ENCODE measurements around the gene OVCH2.
A peak's percentile ranks its signal among the peaks of the same experiment; 100 is the strongest.
"Not testable (repeated sequence)": the region's sequence is repeated elsewhere in the genome, so short reads cannot be mapped to it uniquely, and the experiment has no call there.

Gene OVCH2

GRCh38 chr11:7671347-7672215 is 34.7 kb downstream of the OVCH2 start:
- DNase-seq (ENCODE audit: low read depth), result no peak

DNA sequence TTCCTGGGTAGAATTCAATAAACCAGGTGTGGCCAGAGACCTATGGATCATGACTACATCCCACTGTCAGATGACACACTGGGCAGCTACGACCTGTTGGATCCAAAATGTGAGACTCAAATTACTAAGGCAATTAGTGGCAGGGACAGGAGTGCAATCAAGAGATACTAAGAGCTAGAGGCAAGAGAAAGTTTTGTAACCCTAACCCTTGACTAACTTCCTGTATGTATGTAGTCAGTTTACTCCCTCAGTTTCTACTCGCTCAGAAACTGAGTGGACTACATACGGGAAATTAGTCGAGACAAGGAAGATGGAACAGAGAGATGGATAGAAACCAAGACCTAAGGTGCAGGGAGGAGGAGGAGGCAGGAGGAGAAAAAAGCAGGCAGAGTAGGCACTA is 35.6 kb downstream of the OVCH2 start:
- no peak for DNase-seq (ENCODE audit: low read depth)

DNA sequence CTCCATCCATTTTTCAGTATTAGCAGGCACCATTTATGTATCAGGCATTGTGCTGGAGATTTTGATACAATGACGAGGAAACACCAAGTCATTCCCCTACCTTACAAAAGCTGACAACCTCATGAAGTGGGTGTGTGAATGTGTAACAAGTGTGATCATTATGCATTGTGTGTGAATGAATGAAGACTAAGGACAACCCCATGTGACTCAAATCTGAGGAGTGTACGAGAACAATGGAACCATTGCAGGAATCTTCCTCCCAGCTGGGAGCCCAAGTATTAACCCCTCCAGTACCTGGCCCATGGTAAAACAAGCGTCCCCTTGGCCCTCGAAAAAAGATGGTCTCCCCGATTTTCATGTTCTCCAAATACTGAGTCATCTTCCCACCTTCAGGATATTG is 37.4 kb downstream of the OVCH2 start:
- no peak for DNase-seq (ENCODE audit: low read depth)

DNA sequence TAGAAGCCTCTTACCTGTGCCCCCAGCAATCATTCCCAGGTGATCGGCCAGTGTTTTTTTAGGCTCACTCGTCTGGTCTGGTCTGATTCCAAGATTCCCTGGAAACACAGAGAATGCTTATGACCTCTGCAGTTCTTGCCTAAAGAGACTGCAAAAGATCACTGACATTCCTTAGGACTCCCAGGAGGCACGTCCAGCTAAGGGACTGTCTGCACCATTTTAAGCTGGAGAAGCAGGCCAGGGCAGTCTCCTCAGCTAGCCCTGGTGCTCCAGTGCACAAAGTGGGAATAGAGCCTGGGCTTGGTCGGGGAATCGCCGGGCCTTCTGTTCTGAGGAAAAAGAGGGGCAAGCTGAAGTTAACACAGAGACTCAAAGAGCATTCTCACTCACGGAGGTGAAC is 37.8 kb downstream of the OVCH2 start:
- DNase-seq (ENCODE audit: low read depth), result no peak

DNA sequence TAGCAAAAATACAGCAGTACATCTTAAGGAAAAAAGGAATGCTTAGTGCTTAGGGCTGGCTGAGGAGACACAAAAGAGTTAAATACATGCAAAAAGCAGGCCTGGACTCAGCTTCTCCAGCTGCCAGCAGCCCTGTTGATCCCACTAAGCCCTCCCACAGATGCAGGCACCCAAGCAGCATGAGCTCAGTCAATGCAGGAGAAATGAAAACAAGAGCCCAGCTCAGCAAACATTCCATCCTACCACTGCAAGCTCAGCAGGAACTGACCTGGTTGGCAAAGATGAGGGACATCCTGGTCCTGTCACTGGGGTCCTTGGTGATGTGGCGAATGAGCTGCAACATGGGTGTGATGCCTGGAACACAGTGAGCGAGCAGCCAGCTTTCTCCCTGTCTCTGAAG is 38.8 kb downstream of the OVCH2 start:
- no peak for DNase-seq (ENCODE audit: low read depth)

DNA sequence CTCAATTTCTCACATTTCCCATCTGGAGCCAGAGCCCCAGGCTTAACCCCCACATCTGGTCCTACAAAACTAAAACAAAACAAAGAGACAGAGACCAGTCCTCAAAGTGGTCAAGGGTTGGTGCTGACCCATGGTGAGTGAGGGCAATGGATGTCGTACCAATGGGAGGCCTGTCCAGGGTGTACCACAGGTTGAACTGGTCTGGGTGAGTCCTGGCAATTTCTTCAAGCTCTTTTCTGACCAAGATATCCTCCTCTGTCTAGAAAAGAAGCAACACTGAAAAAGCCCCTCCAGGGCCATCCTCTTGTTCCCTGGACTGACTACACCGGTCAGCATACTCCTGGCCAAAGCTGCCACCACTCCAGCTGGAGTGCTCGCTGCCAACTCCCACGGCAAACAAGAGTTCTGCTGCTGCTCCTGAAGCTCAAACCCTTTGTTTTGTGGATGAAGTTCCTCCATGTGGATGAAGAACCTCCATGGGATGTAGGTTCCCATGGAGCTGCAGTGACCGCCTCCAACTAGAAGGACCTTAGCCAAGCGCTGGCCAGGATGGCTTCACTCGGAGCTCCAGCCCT is 39.9 kb downstream of the OVCH2 start:
- DNase-seq (ENCODE audit: low read depth), result no peak

DNA sequence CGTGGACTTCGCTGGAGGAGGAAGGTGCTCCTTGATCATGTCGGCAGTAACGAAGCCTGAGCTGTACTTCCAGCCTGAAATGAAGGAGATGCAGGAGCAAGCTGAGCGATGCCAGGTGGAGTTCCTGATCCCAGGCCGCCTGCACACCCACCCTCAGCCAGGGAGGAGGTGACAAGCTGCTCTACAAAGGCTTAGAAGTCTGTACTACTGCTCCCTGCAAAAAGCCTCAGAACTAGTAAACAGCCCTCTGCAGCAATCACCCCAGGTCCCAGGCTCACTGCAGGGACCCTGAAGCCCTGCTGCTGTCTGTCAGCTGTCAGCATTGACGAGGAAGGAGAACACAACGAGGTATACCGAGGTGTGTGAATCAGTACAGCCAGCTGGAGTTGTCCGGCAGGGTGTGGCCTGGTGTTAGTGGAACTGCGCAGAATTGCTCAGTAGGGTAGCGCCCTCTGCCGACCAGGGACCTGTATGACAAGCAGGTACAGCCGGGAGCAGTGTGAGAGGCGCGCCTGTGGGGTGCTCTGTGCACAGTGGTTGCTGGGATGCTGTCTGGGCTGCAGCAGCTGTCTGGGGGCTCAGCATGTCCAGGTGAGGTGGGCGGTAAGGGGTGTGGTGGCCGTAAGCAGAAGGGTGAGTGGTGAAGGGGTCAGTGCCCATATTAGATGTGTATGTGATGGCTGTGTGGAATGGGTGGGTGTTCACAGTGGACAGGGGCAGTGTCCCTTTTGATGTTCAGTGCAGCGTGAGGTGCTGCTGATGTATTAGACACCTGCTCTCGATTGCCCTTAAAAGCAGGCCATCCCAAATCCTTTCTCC is 40.6 kb downstream of the OVCH2 start:
- DNase-seq (ENCODE audit: low read depth), result peak; percentile 64

GRCh38 chr11:7664867-7665266 is 41.4 kb downstream of the OVCH2 start:
- DNase-seq (ENCODE audit: low read depth), result no peak

- not testable (repeated sequence) for DNase-seq (ENCODE audit: low read depth)
Observed at GRCh38 chr11:7663531-7663930, 42.7 kb downstream of the OVCH2 start.

- no peak for DNase-seq (ENCODE audit: low read depth)
Observed at GRCh38 chr11:7657306-7658025, 48.8 kb downstream of the OVCH2 start.

- no peak for DNase-seq (ENCODE audit: low read depth)
Observed at GRCh38 chr11:7656704-7657103, 49.6 kb downstream of the OVCH2 start.

- no peak for DNase-seq (ENCODE audit: low read depth)
Observed at GRCh38 chr11:7655253-7656217, 50.7 kb downstream of the OVCH2 start.

- no peak for DNase-seq (ENCODE audit: low read depth)
Observed at GRCh38 chr11:7654195-7654705, 52.0 kb downstream of the OVCH2 start.

DNA sequence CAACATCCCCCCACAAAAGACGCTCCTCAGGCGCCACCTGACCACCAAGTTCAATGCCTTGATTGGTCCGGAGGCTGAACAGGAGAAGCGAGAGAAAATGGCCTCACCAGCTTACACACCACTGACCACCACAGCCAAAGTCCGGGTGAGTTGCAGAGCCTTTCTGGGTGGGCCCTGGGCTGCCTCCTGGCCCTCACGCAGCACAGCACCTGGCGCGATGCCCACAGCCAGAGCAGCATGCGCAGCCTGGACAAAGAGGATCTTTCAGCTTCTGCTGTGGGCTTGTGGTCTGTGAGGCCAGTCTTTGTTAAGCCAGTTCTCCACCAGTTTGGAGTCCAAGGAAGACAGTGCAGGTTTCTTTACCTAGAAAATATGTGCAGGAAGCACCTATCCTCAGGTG is 54.6 kb downstream of the OVCH2 start:
- no peak for DNase-seq (ENCODE audit: low read depth)

DNA sequence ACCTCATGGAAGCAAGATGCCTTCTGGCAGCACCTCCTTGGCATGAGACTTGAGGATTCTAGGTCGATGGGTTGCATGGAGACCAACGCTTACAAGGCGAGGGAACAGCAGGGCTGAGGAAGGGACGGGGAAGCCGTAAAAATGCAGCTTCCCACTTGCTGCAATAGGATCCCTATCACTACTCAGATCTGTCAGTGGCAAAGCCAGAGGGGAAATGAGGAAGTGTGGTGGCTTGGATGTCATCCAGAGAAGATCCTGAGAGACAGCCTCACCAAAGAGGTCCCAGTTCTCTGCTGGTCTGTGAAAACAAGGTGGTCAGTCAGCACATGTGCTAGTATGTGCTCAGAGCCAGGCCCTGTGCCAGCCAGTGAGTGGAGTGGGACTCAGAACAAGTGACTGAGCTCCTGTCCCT is 55.1 kb downstream of the OVCH2 start:
- DNase-seq (ENCODE audit: low read depth), result no peak

DNA sequence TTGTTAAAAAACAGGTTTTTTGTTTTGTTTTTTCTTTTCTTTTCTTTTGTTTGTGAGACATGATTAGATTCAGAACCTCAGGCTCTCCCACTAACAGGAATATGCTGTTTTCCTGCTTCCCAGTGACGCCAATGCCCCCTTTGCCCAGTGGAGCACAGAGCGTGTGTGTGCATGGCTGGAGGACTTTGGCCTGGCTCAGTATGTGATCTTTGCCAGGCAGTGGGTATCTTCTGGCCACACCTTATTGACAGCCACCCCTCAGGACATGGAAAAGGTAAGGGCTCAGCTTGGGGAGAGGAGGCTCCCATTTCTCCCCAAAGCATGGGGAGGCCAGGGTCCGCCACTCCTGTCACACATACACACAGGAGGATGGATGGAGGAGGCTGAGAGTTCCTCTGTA is 58.0 kb downstream of the OVCH2 start:
- no peak for DNase-seq (ENCODE audit: low read depth)

- no peak for DNase-seq (ENCODE audit: low read depth)
Observed at GRCh38 chr11:7646866-7647265, 59.4 kb downstream of the OVCH2 start.

GRCh38 chr11:7645206-7645605 is 61.1 kb downstream of the OVCH2 start:
- DNase-seq (ENCODE audit: low read depth), result no peak

- DNase-seq (ENCODE audit: low read depth), result no peak
Observed at GRCh38 chr11:7643314-7643713, 63.0 kb downstream of the OVCH2 start.

- DNase-seq (ENCODE audit: low read depth), result no peak
Observed at GRCh38 chr11:7642747-7643146, 63.5 kb downstream of the OVCH2 start.

- no peak for DNase-seq (ENCODE audit: low read depth)
Observed at GRCh38 chr11:7640816-7641215, 65.5 kb downstream of the OVCH2 start.

Measured in stimulated activated CD8-positive, alpha-beta memory T cell treated with anti-CD3 and anti-CD28 coated beads, Interleukin-15, amount 100 ng/mL, for 24 hours (primary cell).